HepG2 (cell line): ENCODE data around the gene UNC119B. TPM values are rescaled to one million over a fixed set of nuclear protein-coding genes. Genes with fewer than 3 reads are reported as not detected.

Source experiments
- ARNT2 ChIP-seq: sonication (generic); formaldehyde crosslinking; IDR thresholded peaks from 2 replicates; pipeline ENCODE4 v1.8.0; 2022; ENCODE audit warnings: mild to moderate bottlenecking, low read depth, missing genetic modification reagents, moderate library complexity
- ELF3 ChIP-seq: IDR thresholded peaks from 2 replicates; pipeline ENCODE4 v1.6.1; 2016; ENCODE audit warnings: missing genetic modification reagents, missing compliant biosample characterization
- GATAD1 ChIP-seq: IDR thresholded peaks from 2 replicates; pipeline ENCODE4 v1.6.1; 2016; ENCODE audit warnings: missing genetic modification reagents, missing compliant biosample characterization
- HMG20A ChIP-seq: IDR thresholded peaks from 2 replicates; pipeline ENCODE4 v1.6.1; 2016; ENCODE audit warnings: borderline replicate concordance
- SMYD3 ChIP-seq: sonication (generic); formaldehyde crosslinking; IDR thresholded peaks from 2 replicates; pipeline ENCODE4 v1.8.1; 2023; ENCODE audit warnings: mild to moderate bottlenecking, missing genetic modification reagents
- ZNF225 ChIP-seq: sonication (generic); formaldehyde crosslinking; IDR thresholded peaks from 2 replicates; pipeline ENCODE4 v1.4.0; 2020; ENCODE audit warnings: mild to moderate bottlenecking, missing genetic modification reagents
- ZNF326 ChIP-seq: sonication (generic); formaldehyde crosslinking; IDR thresholded peaks from 2 replicates; pipeline ENCODE4 v1.4.0; 2020; ENCODE audit warnings: missing genetic modification reagents, borderline replicate concordance
- ZNF777 ChIP-seq: sonication (generic); formaldehyde crosslinking; IDR thresholded peaks from 2 replicates; pipeline ENCODE4 v1.4.0; 2020; ENCODE audit warnings: missing genetic modification reagents
- polyA plus RNA-seq, 8 experiments: library from polyadenylated mRNA; depleted of rRNA in 3 of 8; stranded (reverse) in 7 of 8; unstranded in 1 of 8; fragments of >200 nt; fragmentation: Illumina TruSeq in 4 of 8; extraction: Trizol in 4 of 8; gene quantifications; 2 replicates each; pipeline versions ENCODE4 v1.2.1 to v1.2.3, GENCODE V29; 2011 to 2016; ENCODE audit warnings: low read depth in 4 of 8, missing spikeins in 1 of 8, mixed read lengths in 1 of 8; ENCODE audit not compliant: insufficient read depth in 1 of 8
- total RNA-seq, 5 experiments: library from RNA; depleted of rRNA; stranded (reverse); fragments of >200 nt; fragmentation: Illumina TruSeq; extraction: Trizol; gene quantifications; 2 replicates each; pipeline ENCODE4 v1.2.3, GENCODE V29; 2016; ENCODE audit warnings: low read depth in 1 of 5
- TF ChIP-seq, protein P1 (sequence below): sonication (generic); formaldehyde crosslinking; IDR thresholded peaks from 2 replicates; pipeline ENCODE4 v1.5.1; 2020; ENCODE audit warnings: mild to moderate bottlenecking, missing genetic modification reagents, moderate library complexity
- TF ChIP-seq, protein P2 (sequence below): sonication (generic); formaldehyde crosslinking; IDR thresholded peaks from 2 replicates; pipeline ENCODE4 v1.9.0; 2021; ENCODE audit warnings: missing genetic modification reagents, mild to moderate bottlenecking, borderline replicate concordance
- TF ChIP-seq, protein P3 (sequence below): sonication (generic); formaldehyde crosslinking; IDR thresholded peaks from 2 replicates; pipeline ENCODE4 v1.5.0; 2020; ENCODE audit warnings: mild to moderate bottlenecking, missing genetic modification reagents, borderline replicate concordance

UNC119B gene
- total and polyA plus RNA-seq, 2 of the 13 experiments (the other 11 are each of a cell fraction or from before 2014, with no cell fraction given), result 19.6 to 19.7 TPM

DNA sequence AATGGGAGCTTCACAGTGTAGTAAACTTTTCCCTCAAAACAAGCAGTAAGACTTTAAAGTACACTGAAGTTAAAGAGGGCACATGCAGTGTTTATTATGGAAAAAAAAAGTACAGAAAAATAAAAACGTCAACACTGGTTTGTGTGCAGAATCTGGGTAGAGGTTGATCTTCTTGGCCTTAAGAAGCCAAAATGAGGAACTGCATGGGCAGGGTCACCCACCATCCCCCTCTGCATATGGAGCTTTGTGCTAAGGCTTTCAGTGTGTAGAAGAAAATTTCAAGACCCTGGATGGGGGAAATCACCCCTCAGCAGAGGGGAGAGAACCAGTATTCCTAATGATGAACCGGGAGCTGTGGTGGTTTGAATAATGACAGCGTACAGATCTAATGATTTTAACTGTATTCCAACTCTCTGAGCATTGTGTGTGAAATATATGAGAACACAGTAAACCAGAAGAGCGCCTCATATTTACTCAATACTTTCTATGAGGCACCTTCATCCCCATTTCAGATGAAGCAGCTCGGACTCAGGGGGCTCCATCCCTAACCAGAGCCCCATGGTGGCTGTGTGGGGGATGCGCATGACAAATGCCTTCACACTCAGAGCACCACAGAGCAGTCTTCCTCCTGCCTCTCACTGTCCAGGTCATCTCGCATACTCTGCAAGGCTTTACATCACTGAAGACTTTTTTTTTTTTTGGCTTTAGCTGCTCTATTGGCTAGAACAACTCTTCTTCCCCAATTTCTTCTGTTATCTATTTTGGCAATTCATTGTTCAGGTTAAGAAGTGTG is 48.7 kb downstream of the UNC119B start (continued):
- TF ChIP-seq, protein P1, sequence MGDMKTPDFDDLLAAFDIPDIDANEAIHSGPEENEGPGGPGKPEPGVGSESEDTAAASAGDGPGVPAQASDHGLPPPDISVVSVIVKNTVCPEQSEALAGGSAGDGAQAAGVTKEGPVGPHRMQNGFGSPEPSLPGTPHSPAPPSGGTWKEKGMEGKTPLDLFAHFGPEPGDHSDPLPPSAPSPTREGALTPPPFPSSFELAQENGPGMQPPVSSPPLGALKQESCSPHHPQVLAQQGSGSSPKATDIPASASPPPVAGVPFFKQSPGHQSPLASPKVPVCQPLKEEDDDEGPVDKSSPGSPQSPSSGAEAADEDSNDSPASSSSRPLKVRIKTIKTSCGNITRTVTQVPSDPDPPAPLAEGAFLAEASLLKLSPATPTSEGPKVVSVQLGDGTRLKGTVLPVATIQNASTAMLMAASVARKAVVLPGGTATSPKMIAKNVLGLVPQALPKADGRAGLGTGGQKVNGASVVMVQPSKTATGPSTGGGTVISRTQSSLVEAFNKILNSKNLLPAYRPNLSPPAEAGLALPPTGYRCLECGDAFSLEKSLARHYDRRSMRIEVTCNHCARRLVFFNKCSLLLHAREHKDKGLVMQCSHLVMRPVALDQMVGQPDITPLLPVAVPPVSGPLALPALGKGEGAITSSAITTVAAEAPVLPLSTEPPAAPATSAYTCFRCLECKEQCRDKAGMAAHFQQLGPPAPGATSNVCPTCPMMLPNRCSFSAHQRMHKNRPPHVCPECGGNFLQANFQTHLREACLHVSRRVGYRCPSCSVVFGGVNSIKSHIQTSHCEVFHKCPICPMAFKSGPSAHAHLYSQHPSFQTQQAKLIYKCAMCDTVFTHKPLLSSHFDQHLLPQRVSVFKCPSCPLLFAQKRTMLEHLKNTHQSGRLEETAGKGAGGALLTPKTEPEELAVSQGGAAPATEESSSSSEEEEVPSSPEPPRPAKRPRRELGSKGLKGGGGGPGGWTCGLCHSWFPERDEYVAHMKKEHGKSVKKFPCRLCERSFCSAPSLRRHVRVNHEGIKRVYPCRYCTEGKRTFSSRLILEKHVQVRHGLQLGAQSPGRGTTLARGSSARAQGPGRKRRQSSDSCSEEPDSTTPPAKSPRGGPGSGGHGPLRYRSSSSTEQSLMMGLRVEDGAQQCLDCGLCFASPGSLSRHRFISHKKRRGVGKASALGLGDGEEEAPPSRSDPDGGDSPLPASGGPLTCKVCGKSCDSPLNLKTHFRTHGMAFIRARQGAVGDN (CRISPR knock-in tag), result no peak
- TF ChIP-seq ELF3, result no peak
- no peak for TF ChIP-seq GATAD1 (CRISPR knock-in tag)
- TF ChIP-seq, protein P2, sequence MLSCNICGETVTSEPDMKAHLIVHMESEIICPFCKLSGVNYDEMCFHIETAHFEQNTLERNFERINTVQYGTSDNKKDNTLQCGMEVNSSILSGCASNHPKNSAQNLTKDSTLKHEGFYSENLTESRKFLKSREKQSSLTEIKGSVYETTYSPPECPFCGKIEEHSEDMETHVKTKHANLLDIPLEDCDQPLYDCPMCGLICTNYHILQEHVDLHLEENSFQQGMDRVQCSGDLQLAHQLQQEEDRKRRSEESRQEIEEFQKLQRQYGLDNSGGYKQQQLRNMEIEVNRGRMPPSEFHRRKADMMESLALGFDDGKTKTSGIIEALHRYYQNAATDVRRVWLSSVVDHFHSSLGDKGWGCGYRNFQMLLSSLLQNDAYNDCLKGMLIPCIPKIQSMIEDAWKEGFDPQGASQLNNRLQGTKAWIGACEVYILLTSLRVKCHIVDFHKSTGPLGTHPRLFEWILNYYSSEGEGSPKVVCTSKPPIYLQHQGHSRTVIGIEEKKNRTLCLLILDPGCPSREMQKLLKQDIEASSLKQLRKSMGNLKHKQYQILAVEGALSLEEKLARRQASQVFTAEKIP, result no peak
- no peak for TF ChIP-seq SMYD3 (CRISPR knock-in tag)
- no peak for TF ChIP-seq ZNF225 (CRISPR knock-in tag)
- no peak for TF ChIP-seq ZNF777
- TF ChIP-seq HMG20A (CRISPR knock-in tag), result no peak
- no peak for TF ChIP-seq ARNT2 (CRISPR knock-in tag)
- no peak for TF ChIP-seq ZNF326 (CRISPR knock-in tag)
- TF ChIP-seq, protein P3, sequence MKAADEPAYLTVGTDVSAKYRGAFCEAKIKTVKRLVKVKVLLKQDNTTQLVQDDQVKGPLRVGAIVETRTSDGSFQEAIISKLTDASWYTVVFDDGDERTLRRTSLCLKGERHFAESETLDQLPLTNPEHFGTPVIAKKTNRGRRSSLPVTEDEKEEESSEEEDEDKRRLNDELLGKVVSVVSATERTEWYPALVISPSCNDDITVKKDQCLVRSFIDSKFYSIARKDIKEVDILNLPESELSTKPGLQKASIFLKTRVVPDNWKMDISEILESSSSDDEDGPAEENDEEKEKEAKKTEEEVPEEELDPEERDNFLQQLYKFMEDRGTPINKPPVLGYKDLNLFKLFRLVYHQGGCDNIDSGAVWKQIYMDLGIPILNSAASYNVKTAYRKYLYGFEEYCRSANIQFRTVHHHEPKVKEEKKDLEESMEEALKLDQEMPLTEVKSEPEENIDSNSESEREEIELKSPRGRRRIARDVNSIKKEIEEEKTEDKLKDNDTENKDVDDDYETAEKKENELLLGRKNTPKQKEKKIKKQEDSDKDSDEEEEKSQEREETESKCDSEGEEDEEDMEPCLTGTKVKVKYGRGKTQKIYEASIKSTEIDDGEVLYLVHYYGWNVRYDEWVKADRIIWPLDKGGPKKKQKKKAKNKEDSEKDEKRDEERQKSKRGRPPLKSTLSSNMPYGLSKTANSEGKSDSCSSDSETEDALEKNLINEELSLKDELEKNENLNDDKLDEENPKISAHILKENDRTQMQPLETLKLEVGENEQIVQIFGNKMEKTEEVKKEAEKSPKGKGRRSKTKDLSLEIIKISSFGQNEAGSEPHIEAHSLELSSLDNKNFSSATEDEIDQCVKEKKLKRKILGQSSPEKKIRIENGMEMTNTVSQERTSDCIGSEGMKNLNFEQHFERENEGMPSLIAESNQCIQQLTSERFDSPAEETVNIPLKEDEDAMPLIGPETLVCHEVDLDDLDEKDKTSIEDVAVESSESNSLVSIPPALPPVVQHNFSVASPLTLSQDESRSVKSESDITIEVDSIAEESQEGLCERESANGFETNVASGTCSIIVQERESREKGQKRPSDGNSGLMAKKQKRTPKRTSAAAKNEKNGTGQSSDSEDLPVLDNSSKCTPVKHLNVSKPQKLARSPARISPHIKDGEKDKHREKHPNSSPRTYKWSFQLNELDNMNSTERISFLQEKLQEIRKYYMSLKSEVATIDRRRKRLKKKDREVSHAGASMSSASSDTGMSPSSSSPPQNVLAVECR (CRISPR knock-in tag), result no peak
